GM12892 (cell line): ENCODE results near the gene ARID3C. TPM values are rescaled to one million over a fixed set of nuclear protein-coding genes. Genes with fewer than 3 reads are reported as not detected.

Source experiments
- DNase-seq: peaks from one replicate; pipeline ENCODE4 v3.0.0; 2011; ENCODE audit not compliant: insufficient read length
- FAIRE-seq: peaks from 2 replicates; lab custom pipeline; 2011; peaks lifted over from hg19 to GRCh38; lab: Jason Lieb, UNC
- POLR2A ChIP-seq: IDR thresholded peaks from 2 replicates; pipeline ENCODE4 v1.6.1; 2011; ENCODE audit warnings: low read depth, low read length, control low read depth
- POLR2AphosphoS5 ChIP-seq: IDR thresholded peaks from 2 replicates; pipeline ENCODE4 v1.6.1; 2011; ENCODE audit warnings: low read depth, low read length, control low read depth
- TAF1 ChIP-seq: IDR thresholded peaks from 2 replicates; pipeline ENCODE4 v1.6.1; 2011; ENCODE audit warnings: low read depth, mild to moderate bottlenecking, control low read depth, low read length, borderline replicate concordance
- polyA plus RNA-seq: library from polyadenylated mRNA; unstranded; fragments of >200 nt; gene quantifications from one replicate; pipeline ENCODE4 v1.2.1, GENCODE V29; 2012; ENCODE audit warnings: missing spikeins, inconsistent platforms; ENCODE audit not compliant: missing spikeins

Gene ARID3C, protein sequence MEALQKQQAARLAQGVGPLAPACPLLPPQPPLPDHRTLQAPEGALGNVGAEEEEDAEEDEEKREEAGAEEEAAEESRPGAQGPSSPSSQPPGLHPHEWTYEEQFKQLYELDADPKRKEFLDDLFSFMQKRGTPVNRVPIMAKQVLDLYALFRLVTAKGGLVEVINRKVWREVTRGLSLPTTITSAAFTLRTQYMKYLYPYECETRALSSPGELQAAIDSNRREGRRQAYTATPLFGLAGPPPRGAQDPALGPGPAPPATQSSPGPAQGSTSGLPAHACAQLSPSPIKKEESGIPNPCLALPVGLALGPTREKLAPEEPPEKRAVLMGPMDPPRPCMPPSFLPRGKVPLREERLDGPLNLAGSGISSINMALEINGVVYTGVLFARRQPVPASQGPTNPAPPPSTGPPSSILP
- not detected for polyA plus RNA-seq

DNA sequence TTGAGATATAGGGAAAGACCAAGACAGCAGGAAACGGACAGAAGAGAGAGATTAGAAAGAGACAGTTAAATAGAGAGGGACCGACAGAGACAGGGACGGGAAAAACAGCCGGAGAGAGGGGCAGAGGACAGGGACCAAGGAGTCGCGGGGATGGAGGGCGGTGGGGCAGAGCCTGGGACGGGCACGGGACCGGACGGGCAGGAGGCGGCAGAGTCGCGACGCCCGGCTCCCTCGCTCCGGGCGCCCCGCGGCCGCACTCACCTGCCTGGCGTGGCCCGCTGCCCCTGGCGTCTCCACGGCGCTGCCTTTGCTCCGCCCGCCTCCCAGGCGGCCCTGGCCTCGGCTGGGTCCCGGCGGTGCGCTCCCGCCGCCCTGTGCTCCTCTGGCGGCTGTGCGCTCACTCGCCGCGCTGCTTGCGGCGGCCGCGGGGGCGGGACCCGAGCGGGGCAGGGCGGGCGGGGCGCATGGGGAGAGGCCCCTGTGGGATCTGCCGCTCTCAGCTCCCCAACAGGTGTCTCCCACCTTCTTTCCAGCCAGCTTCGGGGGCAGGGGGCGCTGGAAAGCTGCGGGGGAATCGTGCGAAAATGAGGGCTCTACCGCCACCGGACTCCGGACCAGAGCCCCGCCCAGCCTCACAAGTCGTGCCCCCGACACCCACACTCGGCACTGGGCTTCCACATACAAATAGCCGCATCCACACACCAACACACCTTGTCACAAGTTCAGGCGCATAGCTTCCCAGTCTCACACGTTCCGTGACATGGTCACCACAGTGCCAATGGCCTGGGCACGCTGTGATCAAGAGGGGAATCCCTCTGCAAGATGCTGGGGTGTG is at the start of gene ARID3C:
ARID3C (minus strand) TSS at position 411 of the 835 bp plus-strand sequence. CDS start 1,052 bp downstream, outside the sequence.
- DNase-seq (no peak), FAIRE-seq (peak; percentile 21)
- TF ChIP-seq TAF1 (no peak), POLR2A (no peak), POLR2AphosphoS5 (no peak)

DNA sequence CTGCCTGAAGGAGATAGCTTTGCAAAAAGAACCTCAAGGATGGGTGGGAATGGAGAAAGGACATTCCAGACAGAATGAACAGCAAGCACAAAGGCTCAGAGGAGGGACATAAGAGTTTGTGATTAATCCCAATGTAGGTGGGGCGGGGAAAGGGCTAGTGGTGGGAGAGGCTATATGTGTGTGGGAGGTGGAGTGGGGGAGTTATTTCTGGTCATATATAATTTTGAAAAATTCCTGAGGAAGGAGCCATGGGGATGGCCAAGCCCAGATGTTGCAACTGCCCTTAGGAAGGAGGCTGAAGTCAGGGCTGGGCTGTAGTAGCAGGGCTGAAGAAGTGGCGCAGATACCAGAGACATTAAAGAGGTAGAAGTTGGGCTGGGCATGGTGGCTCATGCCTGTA is 47.0 kb upstream of the ARID3C start:
- no peak for TF ChIP-seq POLR2AphosphoS5
- no peak for TF ChIP-seq POLR2A
- TF ChIP-seq TAF1 = no peak
- FAIRE-seq (no peak), DNase-seq (no peak)

DNA sequence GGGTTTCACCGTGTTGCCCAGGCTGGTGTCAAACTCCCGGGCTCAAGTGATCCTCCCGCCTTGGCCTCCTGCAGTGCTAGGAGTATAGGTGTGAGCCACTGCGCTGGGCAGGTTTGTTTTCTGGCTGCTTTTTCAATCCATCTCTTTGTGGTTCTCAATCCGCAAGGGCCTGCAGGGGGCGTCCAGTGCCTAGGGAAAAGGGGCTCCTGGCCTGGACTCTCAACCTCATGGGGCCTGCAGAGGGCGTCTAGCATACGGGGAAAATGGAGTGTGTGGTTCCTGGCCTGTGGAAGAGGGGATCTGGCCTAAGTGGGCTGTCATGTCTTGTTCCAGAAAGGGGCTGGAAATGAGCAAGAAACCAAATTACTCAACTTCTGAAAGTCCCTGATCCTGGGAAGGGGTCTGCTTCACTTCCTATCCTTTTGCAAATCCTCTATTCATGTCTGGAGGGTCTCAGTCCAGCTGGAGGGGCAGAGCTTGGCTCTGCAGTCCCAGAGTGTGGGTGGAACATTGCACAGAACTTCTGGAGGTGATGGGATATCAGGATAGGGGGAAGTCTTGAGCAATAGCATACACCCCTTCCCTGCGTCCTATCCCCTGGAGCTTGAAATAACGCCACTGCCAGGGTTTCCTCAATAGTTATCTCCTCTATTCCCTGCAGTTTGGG is 46.3 kb upstream of the ARID3C start:
- FAIRE-seq (peak; percentile 38), DNase-seq (no peak)
- no peak for TF ChIP-seq TAF1
- TF ChIP-seq POLR2AphosphoS5 = no peak

DNA sequence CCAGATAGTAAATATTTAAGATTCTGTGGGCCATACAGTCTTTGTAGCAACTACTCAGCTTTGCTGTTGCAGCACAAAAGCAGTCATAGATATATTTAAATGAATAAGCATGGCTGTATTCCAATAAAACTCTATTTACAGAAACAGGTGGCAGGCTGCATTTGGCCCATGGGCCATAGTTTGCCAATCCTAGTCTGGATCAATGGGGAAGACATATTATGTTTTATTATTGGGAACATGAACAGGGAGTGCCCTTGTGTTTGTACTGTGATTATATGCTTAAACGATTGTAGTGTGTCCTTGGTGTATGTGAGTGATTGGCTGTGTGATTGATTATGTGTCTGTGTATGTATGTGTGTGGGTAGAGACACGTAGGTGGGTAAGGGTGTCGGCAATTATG is 45.6 kb upstream of the ARID3C start:
- TF ChIP-seq TAF1 (no peak), POLR2AphosphoS5 (no peak), POLR2A (no peak)
- FAIRE-seq (no peak), DNase-seq (no peak)

DNA sequence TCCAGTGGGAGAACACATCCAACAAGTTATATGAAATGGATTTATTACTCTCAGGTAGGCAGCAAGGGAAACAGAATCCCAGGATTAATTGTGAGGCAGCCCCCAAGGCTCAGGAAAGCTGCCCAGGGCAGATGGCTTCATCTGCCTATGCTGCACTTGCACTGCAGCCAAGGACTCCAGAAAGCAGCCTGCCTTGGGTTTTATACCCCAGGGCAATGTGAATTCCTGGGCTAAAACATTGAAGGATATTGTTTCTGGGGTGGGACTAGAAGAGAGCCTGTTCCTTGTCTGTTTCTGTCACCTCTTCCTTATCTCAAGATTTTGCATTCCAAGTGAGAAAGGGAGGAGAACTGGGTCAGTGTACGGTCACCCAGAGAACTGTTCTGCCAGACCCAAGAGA is 42.4 kb upstream of the ARID3C start:
- DNase-seq (no peak), FAIRE-seq (no peak)
- no peak for TF ChIP-seq POLR2AphosphoS5
- TF ChIP-seq TAF1 = no peak
- no peak for TF ChIP-seq POLR2A

DNA sequence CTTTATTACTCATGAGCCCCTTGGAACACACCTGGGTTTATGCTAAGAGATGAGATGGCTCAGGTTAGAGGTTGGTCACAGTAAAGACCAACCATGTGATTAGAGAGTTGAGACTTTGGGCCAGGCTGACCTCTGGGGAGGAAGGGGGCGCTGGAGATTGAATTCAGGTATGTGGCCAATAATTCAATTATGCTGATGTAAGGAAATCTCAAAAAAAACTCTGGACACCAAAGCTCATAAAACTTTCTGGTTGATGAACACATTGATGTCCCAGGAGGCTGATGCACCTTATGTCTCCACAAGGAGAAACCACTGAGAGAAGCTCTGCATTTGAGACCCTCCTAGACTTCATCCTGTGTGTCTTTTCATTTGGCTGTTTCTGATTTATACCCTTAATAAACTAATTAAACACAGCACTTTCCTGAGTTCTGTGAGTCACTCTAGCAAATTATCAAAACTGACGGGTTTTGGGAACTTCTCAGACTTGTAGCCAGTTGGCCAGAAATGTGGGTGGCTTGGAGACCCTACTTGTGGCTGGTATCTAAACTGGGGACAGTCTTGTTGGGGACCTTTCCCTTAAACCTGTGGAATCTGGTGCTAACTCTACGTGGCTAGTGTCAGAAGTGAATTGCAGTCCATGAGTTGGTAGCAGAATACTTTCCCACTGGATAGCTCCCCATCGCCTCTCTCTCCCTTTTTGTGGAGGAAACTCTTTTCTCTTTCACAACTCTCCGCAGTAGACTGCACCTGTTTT is 41.1 kb upstream of the ARID3C start:
- no peak for DNase-seq
- no peak for TF ChIP-seq TAF1
- no peak for TF ChIP-seq POLR2AphosphoS5
- no peak for TF ChIP-seq POLR2A
- FAIRE-seq = no peak

DNA sequence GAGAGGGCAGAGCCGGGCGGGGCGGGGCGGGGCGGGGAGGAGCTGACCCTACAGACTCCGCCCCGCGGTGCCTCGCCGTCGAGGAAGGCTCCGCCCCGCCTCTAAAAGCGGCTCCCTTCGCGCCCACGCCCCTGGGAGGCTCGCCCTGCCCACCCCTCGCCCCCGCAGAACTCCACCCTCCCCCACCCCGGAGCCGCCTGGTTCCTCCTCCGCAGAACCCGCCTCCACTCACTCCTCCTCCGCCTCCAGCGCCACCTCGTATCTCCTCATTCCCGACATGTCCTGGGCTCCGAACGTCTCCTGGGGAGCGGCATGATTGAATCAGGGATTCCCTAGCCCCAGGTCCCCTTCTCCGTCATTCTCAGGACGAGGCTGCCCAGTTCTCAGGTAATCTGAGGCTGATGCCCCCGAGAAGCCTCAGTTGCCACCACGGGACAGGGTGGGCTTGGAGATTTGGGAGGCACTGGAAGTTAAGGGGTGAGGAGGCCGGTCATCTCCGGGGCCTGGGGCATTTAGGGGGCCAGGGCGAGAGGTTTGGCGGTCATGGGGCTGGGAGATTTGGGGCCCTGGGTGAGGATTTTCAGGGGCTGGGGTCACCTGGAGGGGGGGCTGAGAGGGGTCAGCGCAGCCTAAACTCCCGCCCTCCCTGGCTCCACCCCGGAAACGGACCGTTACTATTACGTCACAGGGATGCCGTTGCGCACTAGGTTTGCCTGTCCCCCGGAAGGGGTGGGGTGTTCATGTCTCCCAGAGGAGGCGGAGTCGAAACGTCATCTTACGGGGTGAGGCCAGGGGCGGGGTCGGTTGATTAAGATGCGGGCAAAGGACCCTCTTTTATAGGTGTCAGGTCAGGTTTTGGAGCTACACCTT is 36.8 kb upstream of the ARID3C start:
- FAIRE-seq (peak; percentile 90), DNase-seq (peak; percentile 80)
- TF ChIP-seq TAF1 = no peak
- no peak for TF ChIP-seq POLR2AphosphoS5
- TF ChIP-seq POLR2A = peak; percentile 37; the same call in 1 of the 2 replicates

DNA sequence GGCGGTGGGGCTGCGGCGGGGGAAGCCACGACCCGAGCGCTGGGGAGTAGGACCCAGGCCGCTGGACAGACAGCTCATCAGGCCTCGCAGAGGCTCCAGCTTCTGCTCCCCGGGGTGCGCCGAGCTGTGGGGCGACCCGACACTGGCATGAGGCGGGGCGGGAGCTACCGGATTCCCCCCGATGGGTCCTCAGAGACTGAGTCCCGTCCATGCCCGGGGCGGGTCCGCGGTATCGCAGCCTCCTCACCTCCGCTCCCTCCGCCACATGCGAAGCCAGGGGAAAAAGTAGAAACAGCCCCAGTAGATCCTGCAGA is 36.2 kb upstream of the ARID3C start:
- TF ChIP-seq TAF1 = no peak
- no peak for TF ChIP-seq POLR2A
- TF ChIP-seq POLR2AphosphoS5 = no peak
- FAIRE-seq (no peak), DNase-seq (no peak)

DNA sequence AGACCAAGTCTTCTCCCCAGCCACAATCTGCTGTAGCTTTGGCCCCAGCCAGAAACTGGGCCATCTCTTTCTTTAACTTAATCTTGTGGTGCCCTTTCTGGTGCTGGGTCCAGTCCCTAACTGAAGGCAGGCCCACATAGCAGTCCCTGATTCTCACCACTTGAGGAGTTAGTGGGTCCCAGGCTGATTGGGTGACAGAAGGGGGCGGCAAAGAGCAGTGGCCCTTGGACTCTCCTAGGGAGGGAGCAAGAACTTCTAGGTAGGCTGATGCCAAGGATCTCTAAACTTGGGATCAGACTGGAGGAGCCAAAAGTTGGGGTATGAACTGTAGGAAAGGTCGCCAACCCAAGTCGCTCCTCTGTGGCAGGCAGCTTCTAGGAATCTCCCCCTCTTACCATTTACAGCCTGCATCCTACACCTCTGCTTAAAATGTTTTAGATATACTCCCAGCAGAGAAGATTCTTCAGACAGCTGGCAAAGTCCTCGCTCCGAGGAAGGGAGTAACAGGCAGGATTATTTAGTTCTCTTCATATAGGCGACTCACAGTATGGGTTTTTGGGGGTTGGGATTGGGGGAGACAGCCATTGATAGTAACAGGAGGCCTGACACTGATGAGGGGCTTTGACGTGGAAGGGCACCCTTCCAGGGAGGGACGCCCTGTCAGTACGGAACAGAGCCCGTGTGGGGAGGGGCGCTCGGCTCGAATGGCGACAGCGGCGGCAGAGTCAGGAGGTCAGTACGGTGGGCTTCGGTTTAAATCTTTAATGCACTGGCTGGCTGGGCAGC is 35.6 kb upstream of the ARID3C start:
- DNase-seq (no peak), FAIRE-seq (peak; percentile 17)
- no peak for TF ChIP-seq POLR2A
- TF ChIP-seq POLR2AphosphoS5 = no peak
- TF ChIP-seq TAF1 = no peak

DNA sequence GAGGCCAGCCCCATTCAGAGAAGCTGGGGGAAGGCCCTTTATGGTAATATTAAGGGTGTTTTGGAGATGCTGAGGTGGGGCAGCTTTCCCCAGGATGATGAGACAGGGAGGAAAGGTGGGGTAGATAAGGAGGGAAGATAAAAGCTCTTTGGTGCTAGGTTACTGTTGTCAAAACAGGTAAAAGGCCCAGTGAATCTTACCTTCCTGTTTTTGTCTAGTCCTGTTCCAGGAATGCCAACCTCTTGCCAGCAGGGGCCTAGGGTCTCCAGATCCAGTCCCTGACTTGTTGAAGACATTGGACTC is 34.4 kb upstream of the ARID3C start:
- no peak for FAIRE-seq
- no peak for DNase-seq
- TF ChIP-seq TAF1 = no peak
- no peak for TF ChIP-seq POLR2A
- no peak for TF ChIP-seq POLR2AphosphoS5
